Panc1 (cell line): ENCODE data around the gene C5orf24. TPM values are rescaled to one million over a fixed set of nuclear protein-coding genes. Genes with fewer than 3 reads are reported as not detected.

Source experiments
- ATAC-seq: fragments of 200-7000 bp; cut with Tn5 transposase; 2 replicates; pipeline ENCODE4 v1.9.1; 2020; ENCODE audit warnings: mild to moderate bottlenecking, moderate library complexity
- BruUV-seq: library from RNA; stranded (reverse); fragments of 400-500 nt; replicated peaks from 2 replicates; lab custom pipeline; 2021; lab: Mats Ljungman, UMichigan
- CTCF ChIA-PET: fragments of 300-600 bp; sonication (Branson Sonifier 250); formaldehyde crosslinking; loops from one replicate; lab custom pipeline; 2022; ENCODE audit warnings: antibody characterized with exemption; lab: Charles Lee
- POLR2A ChIA-PET: fragments of 300-600 bp; sonication (Branson Sonifier 250); formaldehyde crosslinking; loops from one replicate; lab custom pipeline; 2022; ENCODE audit warnings: antibody characterized with exemption; lab: Charles Lee
- DNase-seq: peaks from one replicate; pipeline ENCODE4 v3.0.0-alpha.2; 2010; ENCODE audit warnings: low read depth, low spot score
- H3K27ac ChIP-seq: 2 replicates; pipeline ENCODE4 v1.5.1; 2011; ENCODE audit warnings: mild to moderate bottlenecking, low read length, inconsistent platforms
- H3K27me3 ChIP-seq: fragments of 200-500 bp; sonication (Bioruptor generic); 2 replicates; pipeline ENCODE4 v1.6.0; 2014; ENCODE audit warnings: low read length, inconsistent platforms; ENCODE audit not compliant: control insufficient read depth, insufficient read depth
- H3K36me3 ChIP-seq: fragments of 200-500 bp; sonication (Bioruptor generic); 2 replicates; pipeline ENCODE4 v1.5.1; 2014; ENCODE audit warnings: inconsistent platforms, mild to moderate bottlenecking, low read length, moderate library complexity; ENCODE audit not compliant: control insufficient read depth, insufficient read depth
- H3K4me1 ChIP-seq: 2 replicates; pipeline ENCODE4 v1.5.1; 2011; ENCODE audit warnings: inconsistent platforms, mild to moderate bottlenecking, low read length, moderate library complexity; ENCODE audit not compliant: control insufficient read depth, insufficient read depth
- H3K4me3 ChIP-seq, 2 experiments: 2 replicates each; pipeline ENCODE4 v1.5.1; 2011 to 2012; ENCODE audit warnings: low read depth in 2 of 2, low read length in 2 of 2, mild to moderate bottlenecking in 2 of 2, inconsistent platforms in 1 of 2, moderate library complexity in 1 of 2
- H3K9me3 ChIP-seq: fragments of 200-500 bp; sonication (Bioruptor generic); 2 replicates; pipeline ENCODE4 v1.5.1; 2014; ENCODE audit warnings: low read depth, mild to moderate bottlenecking, inconsistent platforms, low read length, moderate library complexity; ENCODE audit not compliant: control insufficient read depth, insufficient read depth
- CTCF ChIP-seq: fragments of 450-650 bp; IDR thresholded peaks from 2 replicates; pipeline ENCODE4 v1.5.1; 2017; ENCODE audit warnings: mild to moderate bottlenecking
- POLR2AphosphoS5 ChIP-seq: IDR thresholded peaks from 2 replicates; pipeline ENCODE4 v1.6.1; 2012; ENCODE audit warnings: mild to moderate bottlenecking, low read depth, low read length, moderate library complexity
- REST ChIP-seq, 2 experiments: IDR thresholded peaks; 2 replicates each; pipeline ENCODE4 v1.6.1; 2011 to 2012; ENCODE audit warnings: low read depth in 2 of 2, control low read depth in 1 of 2, low read length in 1 of 2, mild to moderate bottlenecking in 1 of 2, moderate library complexity in 1 of 2; ENCODE audit not compliant: insufficient read depth in 1 of 2
- SIN3A ChIP-seq: IDR thresholded peaks from 2 replicates; pipeline ENCODE4 v1.6.1; 2012; ENCODE audit warnings: low read depth, mild to moderate bottlenecking, low read length, moderate library complexity, borderline replicate concordance; ENCODE audit not compliant: insufficient read depth
- TCF7L2 ChIP-seq: IDR thresholded peaks from 2 replicates; pipeline ENCODE4 v1.6.1; 2011; ENCODE audit warnings: mild to moderate bottlenecking, low read depth, low read length, inconsistent platforms
- in situ Hi-C: cut with HindIII; loops from 2 replicates; pipeline ENCODE4 v1.10.0; 2016; ENCODE audit warnings: low sequenced_read_pairs, low pct_unique_long_range_greater_than_20kb
- intact Hi-C: fragments of 100-400 bp; cut with micrococcal nuclease; formaldehyde crosslinking; loops from one replicate; pipeline ENCODE4 v1.10.0; 2022; ENCODE audit not compliant: unreplicated experiment
- total RNA-seq: library from RNA; stranded (reverse); gene quantifications from one replicate; pipeline ENCODE4 v1.2.1, GENCODE V29; 2021; ENCODE audit not compliant: unreplicated experiment

C5orf24 gene
- total RNA-seq, 1 experiment from 2014 or later, result 51.7 TPM

- POLR2A ChIA-PET, result no interaction called here
- BruUV-seq, result no TSS peak
- Histone ChIP-seq H3K9me3 (no peaks in the 10 kb centered on the region), H3K4me1 (no peaks in the 10 kb centered on the region), H3K4me3 (no peak overlapping the region), H3K27ac (no peak overlapping the region), H3K27me3 (no peaks in the 10 kb centered on the region), H3K36me3 (no peaks in the 10 kb centered on the region)
- TF ChIP-seq SIN3A, result no peak
- no peak for TF ChIP-seq TCF7L2
- TF ChIP-seq REST (IDR thresholded peaks at IDR 0.05; ENCODE audit: insufficient read depth in 1 of 2, low read depth in 2 of 2, low read length in 1 of 2), result no peak
- no peak for TF ChIP-seq POLR2AphosphoS5
- no peak for TF ChIP-seq CTCF
- no peak for ATAC-seq
- intact Hi-C loops (no loop called here), in situ Hi-C loops (no loop called here)
- CTCF ChIA-PET, result no interaction called here
- no peak for DNase-seq
These were observed 48.2 kb downstream of the C5orf24 start for GRCh38 chr5:134893748-134894505.

GRCh38 chr5:134902071-134902801 is 56.5 kb downstream of the C5orf24 start:
- no TSS peak for BruUV-seq
- no peak overlapping the region for H3K27ac ChIP-seq
- H3K36me3 ChIP-seq, result no peaks in the 10 kb centered on the region; the same call in 1 of the 2 replicates
- ATAC-seq, result no peak
- POLR2A ChIA-PET, result interaction anchor here (0.8 kb wide), 1 partner anchor 11 kb away, joined by 3 read pairs; no protein-coding TSS in a partner anchor
- TF ChIP-seq TCF7L2, result no peak
- no peak for TF ChIP-seq POLR2AphosphoS5
- no peak for TF ChIP-seq CTCF
- TF ChIP-seq SIN3A, result no peak
- no peak for TF ChIP-seq REST (IDR thresholded peaks at IDR 0.05; ENCODE audit: insufficient read depth in 1 of 2, low read depth in 2 of 2, low read length in 1 of 2)
- peaks cover 7% of the 10 kb centered on the region; the same call in 1 of the 2 replicates for H3K4me1 ChIP-seq
- CTCF ChIA-PET, result interaction anchor here (1.0 kb wide), 1 partner anchor 9 kb away, joined by 3 read pairs; no protein-coding TSS in a partner anchor
- no peak for DNase-seq
- H3K27me3 ChIP-seq, result no peaks in the 10 kb centered on the region
- intact Hi-C loops (no loop called here), in situ Hi-C loops (no loop called here)
- H3K9me3 ChIP-seq, result no peaks in the 10 kb centered on the region
- no peak overlapping the region for H3K4me3 ChIP-seq
